DND-41 (cell line): ENCODE results near the gene LCN9.

Experiments used
- ATAC-seq: fragments of 200-7000 bp; cut with Tn5 transposase; 3 replicates; pipeline ENCODE4 v1.9.1; 2021; ENCODE audit warnings: low read depth; ENCODE audit not compliant: insufficient read depth
- DNase-seq: peaks from one replicate; pipeline ENCODE4 v3.0.0-alpha.2; 2020
- H2AFZ ChIP-seq: 2 replicates; pipeline ENCODE4 v1.6.0; 2012; ENCODE audit warnings: low read depth, low read length
- H3K27ac ChIP-seq: 2 replicates; pipeline ENCODE4 v1.5.1; 2012; ENCODE audit warnings: low read length, inconsistent platforms
- H3K27me3 ChIP-seq: fragments of 200-600 bp; sonication (generic); 2 replicates; pipeline ENCODE4 v1.6.0; 2012; ENCODE audit warnings: low read length, mild to moderate bottlenecking, inconsistent platforms; ENCODE audit not compliant: insufficient read depth, poor library complexity
- H3K36me3 ChIP-seq: 2 replicates; pipeline ENCODE4 v1.5.1; 2012; ENCODE audit warnings: low read length, inconsistent platforms; ENCODE audit not compliant: insufficient read depth
- H3K4me1 ChIP-seq: 2 replicates; pipeline ENCODE4 v1.5.1; 2012; ENCODE audit warnings: mild to moderate bottlenecking, low read length; ENCODE audit not compliant: insufficient read depth
- H3K4me2 ChIP-seq: 2 replicates; pipeline ENCODE4 v1.6.0; 2012; ENCODE audit warnings: mild to moderate bottlenecking, moderate library complexity, low read length, inconsistent platforms; ENCODE audit not compliant: insufficient read depth
- H3K4me3 ChIP-seq, 2 experiments: fragments of 200-600 bp in 1 of 2; shearing (Covaris generic) in 1 of 2; 2 replicates each; pipeline ENCODE4 v1.5.1; 2012 to 2016; ENCODE audit warnings: inconsistent platforms in 2 of 2, low read length in 2 of 2, mild to moderate bottlenecking in 2 of 2, low read depth in 1 of 2, moderate library complexity in 1 of 2
- H3K79me2 ChIP-seq: 2 replicates; pipeline ENCODE4 v1.6.0; 2012; ENCODE audit warnings: low read length, inconsistent platforms; ENCODE audit not compliant: insufficient read depth
- H3K9ac ChIP-seq: 2 replicates; pipeline ENCODE4 v1.6.0; 2012; ENCODE audit warnings: low read depth, mild to moderate bottlenecking, inconsistent platforms, low read length, moderate library complexity
- H3K9me3 ChIP-seq: 2 replicates; pipeline ENCODE4 v1.5.1; 2012; ENCODE audit warnings: low read length, moderate library complexity, mild to moderate bottlenecking, inconsistent platforms; ENCODE audit not compliant: insufficient read depth, severe bottlenecking
- H4K20me1 ChIP-seq: 2 replicates; pipeline ENCODE4 v1.6.0; 2012; ENCODE audit warnings: low read length; ENCODE audit not compliant: insufficient read depth
- EZH2 ChIP-seq: IDR thresholded peaks from 3 replicates; pipeline ENCODE4 v1.6.1; 2012; ENCODE audit warnings: borderline replicate concordance, low read depth, mild to moderate bottlenecking, moderate library complexity, low read length, inconsistent platforms; ENCODE audit not compliant: severe bottlenecking
- TF ChIP-seq, protein P1 (sequence below): IDR thresholded peaks from 2 replicates; pipeline ENCODE4 v1.5.1; 2012; ENCODE audit warnings: borderline replicate concordance, low read length, moderate library complexity, mild to moderate bottlenecking; ENCODE audit not compliant: poor library complexity, severe bottlenecking; ENCODE audit errors: extremely low read depth

LCN9 gene

GRCh38 chr9:135704483-135704882 is 41.4 kb downstream of the LCN9 start:
- Histone ChIP-seq H2AFZ (no peak overlapping the region), H3K9me3 (no peaks in the 10 kb centered on the region), H3K27ac (no peak overlapping the region), H3K4me3 (no peak overlapping the region), H3K9ac (no peak overlapping the region), H4K20me1 (no peaks in the 10 kb centered on the region), H3K4me2 (no peak overlapping the region), H3K79me2 (no peaks in the 10 kb centered on the region), H3K4me1 (no peaks in the 10 kb centered on the region), H3K27me3 (no peaks in the 10 kb centered on the region), H3K36me3 (no peaks in the 10 kb centered on the region)
- TF ChIP-seq, protein P1, sequence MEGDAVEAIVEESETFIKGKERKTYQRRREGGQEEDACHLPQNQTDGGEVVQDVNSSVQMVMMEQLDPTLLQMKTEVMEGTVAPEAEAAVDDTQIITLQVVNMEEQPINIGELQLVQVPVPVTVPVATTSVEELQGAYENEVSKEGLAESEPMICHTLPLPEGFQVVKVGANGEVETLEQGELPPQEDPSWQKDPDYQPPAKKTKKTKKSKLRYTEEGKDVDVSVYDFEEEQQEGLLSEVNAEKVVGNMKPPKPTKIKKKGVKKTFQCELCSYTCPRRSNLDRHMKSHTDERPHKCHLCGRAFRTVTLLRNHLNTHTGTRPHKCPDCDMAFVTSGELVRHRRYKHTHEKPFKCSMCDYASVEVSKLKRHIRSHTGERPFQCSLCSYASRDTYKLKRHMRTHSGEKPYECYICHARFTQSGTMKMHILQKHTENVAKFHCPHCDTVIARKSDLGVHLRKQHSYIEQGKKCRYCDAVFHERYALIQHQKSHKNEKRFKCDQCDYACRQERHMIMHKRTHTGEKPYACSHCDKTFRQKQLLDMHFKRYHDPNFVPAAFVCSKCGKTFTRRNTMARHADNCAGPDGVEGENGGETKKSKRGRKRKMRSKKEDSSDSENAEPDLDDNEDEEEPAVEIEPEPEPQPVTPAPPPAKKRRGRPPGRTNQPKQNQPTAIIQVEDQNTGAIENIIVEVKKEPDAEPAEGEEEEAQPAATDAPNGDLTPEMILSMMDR, result no peak
- no peak for TF ChIP-seq EZH2
- DNase-seq (no peak), ATAC-seq (no peak)

GRCh38 chr9:135705376-135705775 is 42.3 kb downstream of the LCN9 start:
- Histone ChIP-seq H3K4me3 (no peak overlapping the region), H3K9ac (no peak overlapping the region), H3K4me1 (no peaks in the 10 kb centered on the region), H3K27ac (no peak overlapping the region), H3K9me3 (no peaks in the 10 kb centered on the region), H3K36me3 (no peaks in the 10 kb centered on the region), H4K20me1 (no peaks in the 10 kb centered on the region), H3K79me2 (no peaks in the 10 kb centered on the region), H3K27me3 (no peaks in the 10 kb centered on the region), H2AFZ (no peak overlapping the region), H3K4me2 (no peak overlapping the region)
- no peak for TF ChIP-seq EZH2
- TF ChIP-seq, protein P1, result no peak
- DNase-seq (no peak), ATAC-seq (no peak)

- Histone ChIP-seq H3K27ac (no peak overlapping the region), H4K20me1 (no peaks in the 10 kb centered on the region), H2AFZ (no peak overlapping the region), H3K4me2 (no peak overlapping the region), H3K9ac (no peak overlapping the region), H3K9me3 (no peaks in the 10 kb centered on the region), H3K36me3 (no peaks in the 10 kb centered on the region), H3K4me3 (no peak overlapping the region), H3K4me1 (no peaks in the 10 kb centered on the region), H3K79me2 (no peaks in the 10 kb centered on the region), H3K27me3 (no peaks in the 10 kb centered on the region)
- ATAC-seq (no peak), DNase-seq (no peak)
- TF ChIP-seq EZH2, result no peak
- TF ChIP-seq, protein P1, result no peak
Observed at GRCh38 chr9:135706288-135706687, 43.2 kb downstream of the LCN9 start.
